Brain microvascular endothelial cell (primary cell): ENCODE measurements around the gene EPG5.

ENCODE experiments used
- DNase-seq: peaks from one replicate; pipeline ENCODE4 v3.0.0-alpha.2; 2020
- H3K27ac ChIP-seq: fragments of 250-450 bp; sonication (Bioruptor Pico); 2 replicates; pipeline ENCODE4 v1.5.1; 2020; ENCODE audit warnings: mild to moderate bottlenecking, moderate library complexity
- H3K27me3 ChIP-seq: fragments of 250-450 bp; sonication (Bioruptor Pico); replicated peaks from 2 replicates; pipeline ENCODE4 v1.5.1; 2020; ENCODE audit warnings: mild to moderate bottlenecking
- H3K36me3 ChIP-seq: fragments of 250-450 bp; sonication (Bioruptor Pico); replicated peaks from 2 replicates; pipeline ENCODE4 v1.5.1; 2020; ENCODE audit warnings: mild to moderate bottlenecking
- H3K4me3 ChIP-seq: 2 replicates; pipeline ENCODE4 v1.5.1; 2011; ENCODE audit warnings: low read depth, mild to moderate bottlenecking, control low read depth, low read length, moderate library complexity
- CTCF ChIP-seq: IDR thresholded peaks from 2 replicates; pipeline ENCODE4 v1.5.1; 2011; ENCODE audit warnings: low read depth, mild to moderate bottlenecking, moderate library complexity, low read length, control low read depth, inconsistent platforms; ENCODE audit errors: missing control alignments
- in situ Hi-C: cut with HindIII; loops from 2 replicates; pipeline ENCODE4 v1.10.0; 2017; ENCODE audit warnings: low sequenced_read_pairs, low pct_ligation_motif_present

Gene EPG5

DNA sequence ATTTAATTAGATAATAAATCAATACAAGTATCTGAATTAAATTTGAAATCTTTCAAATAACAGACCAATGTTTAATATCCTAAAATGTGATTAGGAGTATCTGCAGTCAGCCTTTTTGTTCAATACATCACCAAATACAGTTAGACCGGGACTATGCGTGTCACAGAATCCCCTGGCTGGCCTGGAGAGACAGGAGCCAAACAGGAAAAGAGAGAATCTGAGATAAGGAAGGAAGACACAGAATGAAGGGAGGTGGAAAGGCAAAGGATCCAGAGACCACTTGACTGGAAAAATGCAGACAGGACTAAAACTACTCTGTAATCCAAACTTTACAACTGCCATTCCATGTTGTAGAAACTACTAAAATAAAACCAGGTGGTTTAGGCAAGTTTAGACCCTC lies 75.3 kb downstream of the EPG5 start:
- TF ChIP-seq CTCF, result no peak
- Histone ChIP-seq H3K4me3 (no peak overlapping the region), H3K36me3 (peaks cover 32% of the 10 kb centered on the region), H3K27ac (no peak overlapping the region), H3K27me3 (no peaks in the 10 kb centered on the region)
- in situ Hi-C loops, result no loop called here
- no peak for DNase-seq

GRCh38 chr18:45890606-45891005 lies 76.5 kb downstream of the EPG5 start:
- TF ChIP-seq CTCF, result no peak
- in situ Hi-C loops, result no loop called here
- peaks cover 26% of the 10 kb centered on the region for H3K36me3 ChIP-seq
- no peak for DNase-seq
- H3K27me3 ChIP-seq, result no peaks in the 10 kb centered on the region
- no peak overlapping the region for H3K27ac ChIP-seq
- H3K4me3 ChIP-seq, result no peak overlapping the region

DNA sequence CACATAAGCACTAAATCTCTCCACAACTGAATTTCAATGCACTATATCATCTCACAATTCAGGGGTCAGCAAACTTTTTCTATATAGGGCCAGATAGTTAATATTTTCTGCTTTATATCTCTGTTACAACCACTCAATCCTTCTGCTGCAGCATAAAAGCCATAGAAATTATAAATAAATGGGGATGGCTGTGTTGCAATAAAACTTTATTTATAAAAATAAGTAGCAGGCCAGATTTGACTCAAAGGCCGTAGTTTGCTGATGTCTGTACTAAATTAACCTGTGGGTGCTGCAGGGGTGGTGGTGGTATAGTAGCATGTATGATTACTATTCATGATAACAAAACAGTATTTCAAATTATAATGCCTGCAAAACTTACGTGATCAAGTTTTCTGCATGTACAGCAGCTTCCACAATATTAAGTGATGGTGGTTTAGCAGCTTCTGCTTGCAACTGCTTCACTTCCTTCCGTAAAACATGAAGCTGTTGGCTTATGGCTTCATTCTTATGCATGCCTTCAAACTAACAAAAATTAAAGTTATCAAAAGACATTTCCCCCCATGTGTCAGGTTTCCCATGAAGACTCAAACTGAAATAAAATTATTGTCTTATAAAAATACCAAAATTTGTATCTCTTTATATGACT lies 77.6 kb downstream of the EPG5 start:
- no peak overlapping the region for H3K4me3 ChIP-seq
- DNase-seq, result no peak
- H3K36me3 ChIP-seq, result peaks cover 27% of the 10 kb centered on the region
- in situ Hi-C loops, result no loop called here
- no peaks in the 10 kb centered on the region for H3K27me3 ChIP-seq
- no peak overlapping the region for H3K27ac ChIP-seq
- TF ChIP-seq CTCF, result no peak

- in situ Hi-C loops, result no loop called here
- Histone ChIP-seq H3K4me3 (no peak overlapping the region), H3K36me3 (peaks cover 36% of the 10 kb centered on the region), H3K27me3 (no peaks in the 10 kb centered on the region), H3K27ac (no peak overlapping the region)
- no peak for DNase-seq
- TF ChIP-seq CTCF, result no peak
Observed at GRCh38 chr18:45887585-45887984, 79.5 kb downstream of the EPG5 start.

DNA sequence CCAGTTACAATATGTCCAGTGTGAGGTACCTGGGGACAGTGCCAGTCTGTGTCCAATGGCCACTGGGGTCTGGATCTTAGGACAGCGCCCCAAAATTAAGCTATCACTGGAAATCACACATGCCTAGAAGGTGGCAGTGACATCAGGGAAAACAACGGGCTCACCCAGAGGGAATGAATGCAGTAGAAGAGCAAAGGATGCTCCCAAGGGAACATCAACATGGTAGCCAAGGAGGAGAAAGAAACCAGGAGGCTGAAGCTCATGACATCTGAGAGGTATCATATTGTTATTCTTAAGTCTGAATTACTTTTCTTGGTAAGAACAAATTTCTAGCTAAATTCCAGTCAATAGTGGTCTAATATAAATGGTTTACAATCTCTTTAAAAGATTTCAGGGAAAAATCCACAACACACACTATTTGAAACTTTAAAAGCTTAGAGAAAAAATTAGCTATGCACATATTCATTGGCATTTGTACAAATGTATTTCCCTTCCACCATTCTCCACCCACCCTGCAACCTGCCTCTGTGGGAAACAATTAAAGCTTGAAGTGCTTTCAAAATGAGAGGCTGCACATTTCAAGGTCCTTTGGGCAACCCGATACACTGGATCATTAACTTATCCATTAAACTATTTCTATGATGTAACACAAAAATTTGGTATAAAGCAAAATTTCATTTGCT lies 86.1 kb downstream of the EPG5 start:
- in situ Hi-C loops, result no loop called here
- no peaks in the 10 kb centered on the region for H3K27me3 ChIP-seq
- H3K27ac ChIP-seq, result no peak overlapping the region
- no peak for DNase-seq
- H3K36me3 ChIP-seq, result peaks cover 46% of the 10 kb centered on the region
- TF ChIP-seq CTCF, result no peak
- H3K4me3 ChIP-seq, result no peak overlapping the region
